HG03571 (cell line): Measurements from ENCODE around the gene CDH10.

ENCODE experiments used
- ATAC-seq: cut with Tn5 transposase; IDR thresholded peaks from one replicate; pipeline ENCODE4 v1.9.1; 2021; ENCODE audit not compliant: unreplicated experiment

Gene CDH10

GRCh38 chr5:24644761-24645160, at the start of gene CDH10:
CDH10 (minus strand) TSS chr5:24644978; CDS start chr5:24593490, 51,488 bp downstream.
- no peak for ATAC-seq

DNA sequence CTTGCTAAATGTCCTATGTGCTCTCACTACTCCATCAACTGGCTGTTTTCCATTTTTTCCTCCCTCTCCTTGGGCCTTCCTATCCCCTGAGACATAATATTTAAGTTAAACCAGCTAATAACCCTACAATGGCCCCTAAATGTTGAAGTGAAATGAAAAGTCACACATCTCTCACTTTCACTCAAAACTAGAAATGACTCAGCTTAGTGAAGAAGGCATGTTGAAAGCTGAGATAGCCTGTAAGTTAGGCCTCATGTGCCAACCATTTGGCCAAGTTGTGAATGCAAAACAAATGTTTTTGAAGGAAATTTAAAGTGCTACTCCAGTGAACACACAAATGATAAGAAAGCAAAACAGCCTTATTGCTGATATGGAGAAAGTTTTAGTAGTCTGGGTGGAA, 48.8 kb upstream of the CDH10 start:
- ATAC-seq: no peak

- no peak for ATAC-seq
These were observed 46.3 kb upstream of the CDH10 start for GRCh38 chr5:24691074-24691473.

DNA sequence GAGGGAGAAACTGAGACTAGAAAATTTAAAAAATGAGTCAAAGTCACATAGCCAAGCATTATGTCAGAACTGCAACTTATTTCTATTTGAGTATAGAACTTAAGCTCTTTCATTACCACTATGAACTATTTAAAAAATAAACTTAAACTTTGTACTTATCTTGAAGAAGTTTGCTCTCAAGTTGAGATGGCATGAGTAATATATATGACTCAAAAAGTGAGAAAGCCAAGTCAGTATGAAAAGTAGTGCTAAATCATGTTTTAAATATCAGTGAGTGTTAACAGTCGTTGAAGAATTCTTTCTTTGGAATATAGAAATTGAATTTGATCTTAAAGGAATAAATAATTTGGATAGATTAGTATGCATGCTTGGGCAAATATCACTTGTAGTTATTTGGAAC, 36.3 kb upstream of the CDH10 start:
- ATAC-seq: no peak

- ATAC-seq: no peak
These were observed 23.3 kb upstream of the CDH10 start for GRCh38 chr5:24668050-24668449.

- ATAC-seq: no peak
These were observed 4.8 kb upstream of the CDH10 start for GRCh38 chr5:24649531-24649930.

DNA sequence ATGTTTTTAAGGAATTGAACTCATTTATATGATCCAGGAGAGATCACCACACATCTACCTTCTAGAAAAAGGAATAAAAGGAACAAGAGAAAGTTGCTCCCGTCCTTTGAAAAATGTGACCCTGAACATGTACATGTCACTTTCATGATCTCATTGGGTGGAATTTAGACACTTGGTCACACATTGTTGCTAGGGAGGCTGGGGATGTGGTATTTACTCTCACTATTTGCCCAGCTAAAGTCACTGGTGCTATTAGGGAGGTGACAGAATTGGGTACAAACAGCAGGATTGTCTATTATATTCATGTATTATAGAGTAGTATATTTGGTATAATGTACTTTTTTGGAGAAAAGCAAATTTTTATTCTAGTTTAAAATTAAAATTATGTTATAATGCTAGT, 2.1 kb upstream of the CDH10 start:
- no peak for ATAC-seq

DNA sequence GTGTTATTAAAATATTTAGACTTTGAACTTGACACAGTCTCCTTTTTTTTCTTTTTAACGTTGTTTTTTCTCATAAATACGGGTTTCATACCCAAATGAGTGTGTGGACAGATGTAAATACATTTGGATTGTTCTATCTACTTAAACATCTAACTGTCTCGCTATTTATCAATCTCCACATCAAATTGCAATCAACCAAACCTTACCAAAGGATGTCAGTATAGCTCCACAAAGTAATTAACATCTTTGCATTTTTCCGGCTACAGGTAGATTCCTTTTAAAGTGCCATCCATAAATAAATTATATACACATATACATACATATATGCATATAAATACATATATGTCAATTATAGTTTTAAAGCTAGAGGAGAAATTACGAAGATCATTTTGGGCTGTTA, 705 bp upstream of the CDH10 start:
- ATAC-seq: no peak

GRCh38 chr5:24643880-24644279, 898 bp downstream of the CDH10 start:
- no peak for ATAC-seq

DNA sequence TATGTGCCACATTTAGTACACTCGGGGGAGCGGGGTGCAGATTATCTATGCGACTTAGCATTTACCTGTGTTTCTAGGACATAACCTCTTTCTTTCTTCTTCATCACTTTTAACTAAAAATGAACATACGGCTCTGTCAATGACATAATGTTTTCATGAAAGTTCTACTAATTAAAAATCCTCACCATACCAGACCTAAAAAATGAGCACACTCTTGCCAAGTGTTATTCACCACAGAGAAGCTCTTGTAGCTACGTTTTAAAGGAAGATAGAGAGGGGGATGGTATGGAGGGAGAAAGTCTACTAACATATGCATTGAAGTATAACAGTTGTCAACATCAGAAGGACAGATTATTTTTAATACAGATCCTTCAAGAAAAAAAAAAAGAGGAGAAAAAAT, 1.6 kb downstream of the CDH10 start:
- ATAC-seq: no peak

GRCh38 chr5:24642022-24642421, 2.8 kb downstream of the CDH10 start:
- no peak for ATAC-seq

DNA sequence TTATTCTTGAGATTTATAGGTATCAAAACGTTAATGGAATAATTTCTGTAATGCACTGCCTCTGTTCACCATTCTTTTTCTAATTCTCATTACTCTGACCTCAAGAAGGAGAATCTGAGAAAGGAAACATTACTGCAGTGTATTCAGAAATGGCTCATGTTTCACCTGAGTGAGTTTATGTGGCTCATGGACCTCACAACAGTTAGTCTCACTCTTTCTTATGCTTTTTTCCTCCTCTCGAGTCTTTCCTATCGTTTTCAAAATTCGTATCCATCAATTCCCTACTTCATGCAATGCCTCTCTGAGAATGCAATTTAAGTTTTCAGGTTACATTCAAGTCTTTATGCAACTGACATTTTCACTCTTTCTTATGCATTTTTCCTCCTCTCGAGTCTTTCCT, 9.6 kb downstream of the CDH10 start:
- ATAC-seq: no peak

DNA sequence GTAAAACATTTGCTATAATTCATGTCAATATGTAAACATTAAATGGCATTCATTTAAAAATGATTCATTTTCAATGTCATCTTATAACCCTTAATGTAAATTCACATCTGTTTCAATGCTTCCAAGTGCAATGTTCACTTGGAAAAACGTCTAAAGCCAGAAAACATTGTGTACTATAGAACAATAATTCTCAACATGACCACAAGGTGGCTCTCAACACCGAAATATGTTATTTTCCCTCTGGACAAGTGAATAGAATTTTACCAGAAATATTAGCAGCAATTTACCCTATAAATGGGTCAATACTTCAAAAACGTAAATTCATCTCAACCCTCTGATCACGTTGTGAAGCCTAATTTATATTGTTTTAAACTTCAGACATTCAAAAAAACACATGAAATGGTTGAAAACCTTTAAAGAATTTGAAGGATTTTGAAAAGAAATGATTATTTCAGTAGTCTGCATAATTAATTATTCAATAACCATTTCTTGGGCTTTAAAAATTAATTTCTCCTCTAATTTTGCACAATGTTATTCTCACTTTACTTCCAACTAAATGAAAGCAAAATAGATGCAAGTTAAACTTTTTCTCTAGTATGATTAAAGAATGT, 11.0 kb downstream of the CDH10 start:
- ATAC-seq: no peak

- no peak for ATAC-seq
These were observed 12.4 kb downstream of the CDH10 start for GRCh38 chr5:24632353-24632752.

DNA sequence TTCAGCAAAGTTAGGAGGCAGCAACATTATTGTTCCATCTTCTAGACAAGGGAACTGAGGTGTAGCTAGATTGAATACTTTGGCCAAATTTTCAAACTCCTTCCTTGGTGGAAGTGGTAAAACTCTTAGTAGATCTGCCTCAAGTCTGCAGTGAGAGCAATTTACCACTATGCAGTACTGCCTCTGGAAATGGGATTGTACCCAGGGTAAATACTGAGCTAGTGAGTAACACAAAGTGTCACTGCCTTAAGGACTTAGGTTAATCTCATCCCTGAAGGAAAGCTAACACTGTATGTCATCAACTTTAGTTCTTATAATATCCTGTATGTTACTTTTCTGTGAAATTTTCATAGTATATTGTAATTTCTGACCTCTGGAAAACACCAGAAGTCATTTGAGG, 13.9 kb downstream of the CDH10 start:
- ATAC-seq: no peak

GRCh38 chr5:24629798-24630197, 15.0 kb downstream of the CDH10 start:
- no peak for ATAC-seq

GRCh38 chr5:24624872-24625271, 19.9 kb downstream of the CDH10 start:
- no peak for ATAC-seq

- no peak for ATAC-seq
These were observed 21.2 kb downstream of the CDH10 start for GRCh38 chr5:24623624-24624023.

DNA sequence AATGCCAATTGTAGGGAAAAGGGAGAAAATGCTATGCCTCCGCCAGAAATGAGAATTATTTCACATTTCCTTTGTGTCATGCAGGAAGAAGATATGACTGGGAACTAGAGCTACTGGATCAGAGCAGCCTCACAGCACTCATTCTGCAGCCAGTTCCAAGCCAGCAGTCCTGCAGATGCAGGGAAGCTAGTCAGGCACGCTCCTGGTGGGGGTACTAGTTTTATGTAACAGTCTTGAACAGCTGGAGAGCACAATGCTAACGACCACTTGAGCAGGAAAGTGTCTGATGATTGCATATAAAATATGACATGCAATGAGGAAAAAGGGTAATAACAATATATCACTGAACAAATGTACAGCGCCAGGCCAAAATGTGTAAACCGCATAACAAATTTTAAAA, 21.7 kb downstream of the CDH10 start:
- no peak for ATAC-seq

DNA sequence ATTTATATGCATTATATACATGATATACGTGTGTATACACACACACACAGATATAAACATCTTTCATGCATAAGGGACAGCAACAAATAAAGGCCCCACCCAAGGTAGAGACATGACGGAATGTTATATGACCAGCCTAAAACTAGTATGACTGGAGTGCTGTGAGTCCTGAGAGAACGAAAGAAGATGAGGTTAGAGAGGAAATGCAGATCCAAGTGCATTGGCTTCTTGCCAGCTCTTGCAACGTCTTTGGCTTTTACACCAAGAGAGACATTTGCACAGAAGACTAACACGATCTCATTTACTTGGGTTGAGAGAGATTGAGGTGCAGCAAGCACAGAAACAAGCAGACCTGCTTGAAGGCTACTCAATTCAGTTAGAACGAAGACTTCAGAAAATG, 23.0 kb downstream of the CDH10 start:
- no peak for ATAC-seq

GRCh38 chr5:24616566-24616965, 28.2 kb downstream of the CDH10 start:
- no peak for ATAC-seq

- ATAC-seq: no peak
These were observed 29.6 kb downstream of the CDH10 start for GRCh38 chr5:24615159-24615558.

- ATAC-seq: no peak
These were observed 35.1 kb downstream of the CDH10 start for GRCh38 chr5:24609706-24610105.

- ATAC-seq: no peak
These were observed 37.8 kb downstream of the CDH10 start for GRCh38 chr5:24606971-24607370.
